Measurements from ENCODE around the gene TPSD1.

Gene TPSD1

DNA sequence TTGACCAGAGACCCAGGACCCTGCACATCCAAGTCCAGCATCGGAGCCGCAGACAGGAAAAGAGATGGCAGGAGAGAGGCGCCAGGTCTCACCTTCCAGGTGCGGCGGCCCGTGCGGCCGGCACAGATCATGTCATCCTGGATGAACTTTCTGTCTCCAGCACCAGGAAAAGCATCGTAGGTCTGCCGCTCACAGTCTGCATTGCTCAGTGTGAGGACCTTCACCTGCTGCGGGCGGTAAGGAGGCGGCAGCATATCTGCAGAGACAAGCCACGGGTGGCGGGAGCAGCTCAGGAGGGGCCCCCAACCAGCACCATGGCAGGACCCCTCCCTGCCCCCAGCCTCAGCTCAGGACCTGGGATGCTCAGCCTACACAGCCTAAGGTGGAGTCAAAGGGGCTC, 17.9 kb downstream of the TPSD1 start:
- Histone ChIP-seq H3K9me3 (ENCODE audit: control insufficient read depth, low read length) (no peaks in the 10 kb centered on the region), H3K4me1 (ENCODE audit: control insufficient read depth, insufficient read depth, low read length, poor library complexity, severe bottlenecking) (no peaks in the 10 kb centered on the region), H3K4me3 (ENCODE audit: insufficient read depth, low read depth, low read length, poor library complexity, severe bottlenecking) (no peak overlapping the region), H3K36me3 (ENCODE audit: control insufficient read depth, insufficient read depth, low read length) (no peaks in the 10 kb centered on the region), H3K27ac (ENCODE audit: insufficient read depth, low read length, poor library complexity, severe bottlenecking) (no peak overlapping the region), H3K27me3 (replicated peaks; ENCODE audit: control insufficient read depth, insufficient read depth, low read length, poor library complexity, severe bottlenecking) (peaks cover 15% of the 10 kb centered on the region)
- DNase-seq: no peak

DNA sequence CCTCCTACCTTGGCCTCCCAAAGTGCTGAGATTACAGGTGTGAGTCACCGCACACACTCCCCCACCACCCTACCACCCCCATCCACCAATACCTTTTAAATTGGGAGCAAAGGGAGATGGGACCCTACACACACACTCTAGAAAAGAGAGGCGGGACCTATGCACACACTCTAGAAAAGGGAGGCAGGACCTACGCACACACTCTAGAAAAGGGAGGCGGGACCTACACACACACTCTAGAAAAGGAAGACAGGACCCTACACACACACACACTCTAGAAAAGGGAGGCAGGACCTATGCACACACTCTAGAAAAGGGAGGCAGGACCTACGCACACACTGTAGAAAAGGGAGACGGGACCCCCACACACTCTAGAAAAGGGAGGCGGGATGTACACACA, 18.9 kb downstream of the TPSD1 start:
- H3K36me3 ChIP-seq (ENCODE audit: control insufficient read depth, insufficient read depth, low read length): no peaks in the 10 kb centered on the region
- no peak overlapping the region for H3K4me3 ChIP-seq (ENCODE audit: insufficient read depth, low read depth, low read length, poor library complexity, severe bottlenecking)
- no peaks in the 10 kb centered on the region for H3K4me1 ChIP-seq (ENCODE audit: control insufficient read depth, insufficient read depth, low read length, poor library complexity, severe bottlenecking)
- no peaks in the 10 kb centered on the region for H3K9me3 ChIP-seq (ENCODE audit: control insufficient read depth, low read length)
- H3K27me3 ChIP-seq (replicated peaks; ENCODE audit: control insufficient read depth, insufficient read depth, low read length, poor library complexity, severe bottlenecking): peaks cover 15% of the 10 kb centered on the region
- DNase-seq: no peak
- no peak overlapping the region for H3K27ac ChIP-seq (ENCODE audit: insufficient read depth, low read length, poor library complexity, severe bottlenecking)

DNA sequence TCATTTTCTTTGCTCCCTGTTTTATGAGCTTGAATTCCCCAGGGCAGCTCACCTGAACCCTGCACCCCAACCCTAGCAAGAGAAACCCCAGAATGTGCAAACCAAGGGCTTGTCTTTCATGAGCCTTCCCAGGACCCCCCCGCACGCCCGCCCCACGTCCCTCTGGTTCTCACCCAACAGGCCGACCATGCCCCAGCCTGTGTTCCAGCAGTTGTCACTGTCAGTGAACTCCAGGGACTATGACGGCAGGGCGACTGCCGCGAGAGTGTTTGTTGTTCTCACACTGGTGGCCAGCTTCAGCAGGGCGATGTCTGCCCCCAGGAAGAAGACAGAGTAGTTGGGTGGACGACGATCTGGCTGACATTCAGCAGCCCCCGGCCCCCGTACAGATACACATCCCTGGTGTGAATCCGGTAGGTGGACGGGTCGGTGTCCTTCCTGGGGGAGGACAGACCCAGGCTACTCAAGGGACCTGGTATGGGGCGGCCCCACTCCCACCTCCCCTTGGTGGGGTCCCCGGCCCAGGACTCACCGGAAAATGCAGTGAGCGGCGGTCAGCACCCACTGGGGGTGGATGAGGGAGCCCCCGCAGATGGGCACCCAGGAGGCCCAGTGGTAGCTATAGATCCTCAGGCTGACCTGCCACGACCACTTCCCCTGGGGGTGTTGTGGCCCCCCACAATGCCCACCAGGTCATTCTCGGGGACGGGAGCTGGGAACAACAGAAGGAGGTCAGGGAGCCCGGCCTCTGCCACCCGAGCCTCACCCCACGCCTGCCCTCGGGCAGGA, 20.1 kb downstream of the TPSD1 start:
- no peak overlapping the region for H3K4me3 ChIP-seq (ENCODE audit: insufficient read depth, low read depth, low read length, poor library complexity, severe bottlenecking)
- H3K27me3 ChIP-seq (replicated peaks; ENCODE audit: control insufficient read depth, insufficient read depth, low read length, poor library complexity, severe bottlenecking): peaks cover 15% of the 10 kb centered on the region
- H3K36me3 ChIP-seq (ENCODE audit: control insufficient read depth, insufficient read depth, low read length): no peaks in the 10 kb centered on the region
- H3K4me1 ChIP-seq (ENCODE audit: control insufficient read depth, insufficient read depth, low read length, poor library complexity, severe bottlenecking): no peaks in the 10 kb centered on the region
- no peak overlapping the region for H3K27ac ChIP-seq (ENCODE audit: insufficient read depth, low read length, poor library complexity, severe bottlenecking)
- no peak for DNase-seq
- no peaks in the 10 kb centered on the region for H3K9me3 ChIP-seq (ENCODE audit: control insufficient read depth, low read length)

DNA sequence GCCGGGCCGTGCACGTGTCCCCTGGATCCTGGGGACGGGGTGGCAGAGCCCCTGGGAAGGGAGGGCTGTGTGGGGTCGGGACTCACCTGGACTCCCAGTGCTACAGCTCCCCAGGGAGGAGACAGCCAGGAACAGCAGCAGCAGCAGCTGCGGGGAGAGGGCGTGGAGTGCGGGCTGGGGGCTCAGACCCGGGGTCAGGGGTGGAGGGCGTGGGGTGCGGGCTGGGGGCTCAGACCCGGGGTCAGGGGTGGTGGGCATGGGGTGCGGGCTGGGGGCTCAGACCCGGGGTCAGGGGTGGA, 20.7 kb downstream of the TPSD1 start:
- H3K4me1 ChIP-seq (ENCODE audit: control insufficient read depth, insufficient read depth, low read length, poor library complexity, severe bottlenecking): no peaks in the 10 kb centered on the region
- no peaks in the 10 kb centered on the region for H3K36me3 ChIP-seq (ENCODE audit: control insufficient read depth, insufficient read depth, low read length)
- no peak for DNase-seq
- H3K9me3 ChIP-seq (ENCODE audit: control insufficient read depth, low read length): no peaks in the 10 kb centered on the region
- H3K27ac ChIP-seq (ENCODE audit: insufficient read depth, low read length, poor library complexity, severe bottlenecking): no peak overlapping the region
- no peak overlapping the region for H3K4me3 ChIP-seq (ENCODE audit: insufficient read depth, low read depth, low read length, poor library complexity, severe bottlenecking)
- peaks cover 12% of the 10 kb centered on the region for H3K27me3 ChIP-seq (replicated peaks; ENCODE audit: control insufficient read depth, insufficient read depth, low read length, poor library complexity, severe bottlenecking)

DNA sequence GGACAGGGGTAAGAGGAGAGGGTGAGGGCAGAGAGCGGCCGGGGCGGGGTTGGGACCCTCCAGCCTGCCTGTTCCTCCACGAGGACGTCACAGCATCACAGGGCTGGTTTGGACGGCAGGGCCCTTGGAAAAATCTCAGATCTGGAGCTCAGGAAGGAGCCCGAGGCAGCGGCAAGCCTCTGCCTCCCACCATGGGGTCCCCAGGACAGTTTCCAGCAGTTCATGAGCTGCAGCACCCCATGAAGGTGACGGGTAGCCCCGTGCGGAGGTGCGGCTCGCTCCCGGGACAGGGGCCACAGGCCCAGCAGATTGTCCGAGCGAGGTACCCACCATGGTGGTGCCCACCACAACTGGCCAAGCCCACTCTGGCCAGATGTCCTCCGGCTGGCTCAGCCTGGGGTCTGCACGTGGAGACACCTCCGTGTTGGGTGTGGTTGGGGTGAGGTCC, 21.3 kb downstream of the TPSD1 start:
- H3K27ac ChIP-seq (ENCODE audit: insufficient read depth, low read length, poor library complexity, severe bottlenecking): no peak overlapping the region
- no peaks in the 10 kb centered on the region for H3K4me1 ChIP-seq (ENCODE audit: control insufficient read depth, insufficient read depth, low read length, poor library complexity, severe bottlenecking)
- no peaks in the 10 kb centered on the region for H3K9me3 ChIP-seq (ENCODE audit: control insufficient read depth, low read length)
- peaks cover 11% of the 10 kb centered on the region for H3K27me3 ChIP-seq (replicated peaks; ENCODE audit: control insufficient read depth, insufficient read depth, low read length, poor library complexity, severe bottlenecking)
- DNase-seq: no peak
- H3K4me3 ChIP-seq (ENCODE audit: insufficient read depth, low read depth, low read length, poor library complexity, severe bottlenecking): no peak overlapping the region
- H3K36me3 ChIP-seq (ENCODE audit: control insufficient read depth, insufficient read depth, low read length): no peaks in the 10 kb centered on the region

DNA sequence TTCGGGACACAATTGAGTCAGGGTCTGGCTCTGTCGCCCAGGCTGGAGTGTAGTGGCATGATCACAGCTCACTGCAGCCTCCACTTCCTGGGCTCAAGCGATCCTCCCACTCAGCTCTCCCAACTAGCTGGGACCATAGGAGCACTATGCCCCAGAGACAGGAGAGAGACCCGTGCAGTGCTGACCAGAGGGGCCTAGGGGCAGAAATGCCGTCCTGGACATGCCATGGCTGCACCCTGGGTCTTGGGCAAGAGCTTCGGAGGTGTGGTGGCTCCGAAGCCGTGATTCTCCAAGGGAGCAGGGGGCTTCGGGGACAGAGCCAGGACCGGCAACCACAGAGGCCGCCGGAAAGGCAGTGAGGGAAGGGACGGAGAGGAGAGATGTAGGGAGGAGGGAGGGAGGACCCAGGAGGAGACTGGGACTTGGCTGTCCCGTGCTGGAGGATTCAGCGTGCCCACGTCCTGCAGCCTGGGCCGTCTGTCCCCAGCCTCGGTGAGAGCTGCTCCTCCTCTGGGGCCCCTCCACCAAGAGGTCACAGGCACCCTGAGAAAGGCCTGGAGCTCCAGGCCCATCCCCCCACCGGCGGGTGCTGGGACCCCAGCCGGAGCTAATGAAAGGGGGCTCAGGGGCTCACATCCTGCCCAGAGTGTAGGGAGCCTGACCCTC, 21.9 kb downstream of the TPSD1 start:
- H3K27me3 ChIP-seq (replicated peaks; ENCODE audit: control insufficient read depth, insufficient read depth, low read length, poor library complexity, severe bottlenecking): peaks cover 11% of the 10 kb centered on the region
- H3K36me3 ChIP-seq (ENCODE audit: control insufficient read depth, insufficient read depth, low read length): no peaks in the 10 kb centered on the region
- H3K4me3 ChIP-seq (ENCODE audit: insufficient read depth, low read depth, low read length, poor library complexity, severe bottlenecking): no peak overlapping the region
- no peaks in the 10 kb centered on the region for H3K4me1 ChIP-seq (ENCODE audit: control insufficient read depth, insufficient read depth, low read length, poor library complexity, severe bottlenecking)
- DNase-seq: no peak
- no peaks in the 10 kb centered on the region for H3K9me3 ChIP-seq (ENCODE audit: control insufficient read depth, low read length)
- H3K27ac ChIP-seq (ENCODE audit: insufficient read depth, low read length, poor library complexity, severe bottlenecking): no peak overlapping the region

DNA sequence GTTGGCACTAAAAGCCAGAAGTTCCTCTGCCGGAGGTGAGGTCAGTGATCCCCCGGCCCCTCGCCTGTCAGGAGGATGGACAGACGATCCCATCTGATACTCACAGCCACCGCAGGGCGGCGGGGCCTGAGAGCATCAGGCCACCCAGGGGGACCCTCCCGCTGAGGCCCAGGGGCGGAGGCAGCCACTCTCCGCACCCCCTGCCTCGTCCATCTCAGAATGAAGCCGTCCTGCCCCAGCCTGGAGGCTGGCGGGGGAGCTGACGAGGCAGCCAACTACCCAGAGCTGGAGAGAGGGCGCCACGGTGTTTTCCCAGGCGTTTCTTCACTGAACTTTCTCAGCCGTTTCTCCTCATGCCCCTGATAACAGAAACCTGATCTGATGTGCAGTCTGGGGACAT, 22.6 kb downstream of the TPSD1 start:
- Histone ChIP-seq H3K4me3 (ENCODE audit: insufficient read depth, low read depth, low read length, poor library complexity, severe bottlenecking) (no peak overlapping the region), H3K9me3 (ENCODE audit: control insufficient read depth, low read length) (no peaks in the 10 kb centered on the region), H3K27me3 (replicated peaks; ENCODE audit: control insufficient read depth, insufficient read depth, low read length, poor library complexity, severe bottlenecking) (peaks cover 11% of the 10 kb centered on the region), H3K4me1 (ENCODE audit: control insufficient read depth, insufficient read depth, low read length, poor library complexity, severe bottlenecking) (no peaks in the 10 kb centered on the region), H3K27ac (ENCODE audit: insufficient read depth, low read length, poor library complexity, severe bottlenecking) (no peak overlapping the region), H3K36me3 (ENCODE audit: control insufficient read depth, insufficient read depth, low read length) (no peaks in the 10 kb centered on the region)
- DNase-seq: no peak

DNA sequence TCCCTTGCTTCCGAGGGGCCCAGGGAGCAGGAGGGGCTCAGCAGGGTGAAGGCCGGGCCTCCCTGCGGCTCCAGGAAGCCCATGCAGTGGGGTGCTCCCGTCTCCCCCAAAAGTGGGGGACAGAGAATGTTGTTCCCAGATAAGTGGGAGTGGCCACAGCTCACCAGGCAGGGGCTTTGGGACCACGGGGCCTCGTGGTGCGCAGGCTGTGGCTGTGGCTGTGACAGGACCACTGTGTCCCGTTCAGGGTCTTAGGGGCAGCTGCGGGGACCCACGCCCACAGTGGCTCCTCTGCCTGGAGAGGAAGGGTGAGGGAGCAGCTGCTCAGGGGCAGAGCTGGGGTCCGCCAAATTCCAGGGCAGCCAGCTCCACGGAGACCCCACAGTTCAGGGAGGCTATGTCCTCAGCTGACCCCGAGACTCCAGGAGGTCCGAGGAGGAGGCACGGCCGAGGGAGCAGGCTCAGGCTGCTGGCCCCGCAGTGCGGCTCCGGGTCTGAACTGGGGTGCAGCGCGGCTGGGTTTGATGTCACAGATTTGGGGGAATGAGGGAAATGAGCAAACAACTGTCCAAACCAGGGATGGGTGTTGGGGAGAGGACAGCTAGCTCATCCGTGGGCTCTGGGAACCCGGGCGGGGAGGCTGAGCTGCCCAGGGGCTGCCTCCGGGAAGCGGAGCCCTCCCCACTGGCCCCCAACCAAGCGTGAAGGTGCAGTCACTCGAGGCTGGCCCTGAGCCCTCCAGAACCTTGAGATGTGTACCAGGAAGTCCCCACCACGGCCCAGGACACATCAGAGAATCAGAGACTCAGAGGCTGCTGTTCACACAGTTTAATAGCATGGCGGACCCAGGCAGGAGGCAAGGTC, 23.4 kb downstream of the TPSD1 start:
- H3K9me3 ChIP-seq (ENCODE audit: control insufficient read depth, low read length): no peaks in the 10 kb centered on the region
- peaks cover 11% of the 10 kb centered on the region for H3K27me3 ChIP-seq (replicated peaks; ENCODE audit: control insufficient read depth, insufficient read depth, low read length, poor library complexity, severe bottlenecking)
- no peak overlapping the region for H3K4me3 ChIP-seq (ENCODE audit: insufficient read depth, low read depth, low read length, poor library complexity, severe bottlenecking)
- no peaks in the 10 kb centered on the region for H3K4me1 ChIP-seq (ENCODE audit: control insufficient read depth, insufficient read depth, low read length, poor library complexity, severe bottlenecking)
- no peak overlapping the region for H3K27ac ChIP-seq (ENCODE audit: insufficient read depth, low read length, poor library complexity, severe bottlenecking)
- DNase-seq: no peak
- no peaks in the 10 kb centered on the region for H3K36me3 ChIP-seq (ENCODE audit: control insufficient read depth, insufficient read depth, low read length)

DNA sequence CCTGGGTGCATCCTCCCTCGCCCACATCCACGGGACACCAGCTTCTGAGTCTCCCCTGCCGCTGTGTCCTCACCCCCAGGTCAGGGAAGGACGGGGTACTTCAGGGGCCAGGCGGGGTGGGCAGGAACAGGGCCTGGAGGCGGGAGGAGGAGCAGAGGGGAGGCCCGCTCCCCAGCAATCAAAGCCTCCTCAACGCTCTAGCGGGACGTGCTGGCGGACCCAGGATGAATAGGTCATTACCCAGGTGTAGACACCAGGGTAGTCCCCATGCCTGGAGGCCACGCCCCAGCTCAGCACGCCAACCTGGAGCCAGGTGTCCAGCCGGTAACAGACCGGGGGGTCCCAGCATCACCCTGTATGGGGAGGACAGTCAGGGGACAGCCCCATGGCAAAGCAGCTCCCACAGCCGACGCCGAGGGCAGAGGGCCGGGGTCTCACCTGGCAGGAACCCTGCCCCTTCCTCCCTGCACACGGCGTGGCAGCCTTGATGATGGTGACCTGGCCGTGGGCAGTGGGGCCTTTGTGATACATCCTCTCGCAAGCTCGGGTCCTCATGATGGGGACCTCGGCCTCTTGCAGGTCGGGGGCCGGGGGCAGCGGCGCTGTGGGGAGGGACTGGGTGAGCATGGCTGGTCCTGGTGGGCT, 24.2 kb downstream of the TPSD1 start:
- peaks cover 11% of the 10 kb centered on the region for H3K27me3 ChIP-seq (replicated peaks; ENCODE audit: control insufficient read depth, insufficient read depth, low read length, poor library complexity, severe bottlenecking)

More for the DNA sequence above, 24.2 kb downstream of the TPSD1 start:
- H3K9me3 ChIP-seq (ENCODE audit: control insufficient read depth, low read length): no peaks in the 10 kb centered on the region
- H3K36me3 ChIP-seq (ENCODE audit: control insufficient read depth, insufficient read depth, low read length): no peaks in the 10 kb centered on the region
- DNase-seq: no peak
- no peak overlapping the region for H3K4me3 ChIP-seq (ENCODE audit: insufficient read depth, low read depth, low read length, poor library complexity, severe bottlenecking)
- H3K4me1 ChIP-seq (ENCODE audit: control insufficient read depth, insufficient read depth, low read length, poor library complexity, severe bottlenecking): no peaks in the 10 kb centered on the region
- H3K27ac ChIP-seq (ENCODE audit: insufficient read depth, low read length, poor library complexity, severe bottlenecking): no peak overlapping the region

All from effector memory CD4-positive, alpha-beta T cell (primary cell).